Vagina (tissue), 2 donors: ENCODE measurements around the gene SH2D6.

Experiments
- CTCF ChIP-seq, 3 experiments: fragments of 450-650 bp in 2 of 3; fragments of 200-600 bp in 1 of 3; sonication (generic) in 1 of 3; IDR thresholded peaks; one replicate each; pipeline ENCODE4 v1.5.1; 2017 to 2019; ENCODE audit warnings: antibody characterized with exemption in 3 of 3, mild to moderate bottlenecking in 2 of 3, moderate library complexity in 2 of 3
- POLR2A ChIP-seq, 2 donors: fragments of 450-650 bp; IDR thresholded peaks; one replicate each; pipeline ENCODE4 v1.6.1; 2017; ENCODE audit warnings: antibody characterized with exemption in 2 of 2, mild to moderate bottlenecking in 2 of 2, moderate library complexity in 2 of 2

GRCh38 chr2:85441864-85442263, 23.4 kb downstream of the SH2D6 start:
- TF ChIP-seq POLR2A (IDR thresholded peaks at IDR 0.05) (no peak), CTCF (IDR thresholded peaks at IDR 0.05) (no peak)
